Measurements from ENCODE around the gene WWOX.

Gene WWOX

GRCh38 chr16:79019431-79019830 lies 920.0 kb downstream of the WWOX start:
- Histone ChIP-seq H3K4me3 (no peak overlapping the region), H3K9me3 (no peaks in the 10 kb centered on the region), H3K27ac (no peak overlapping the region), H3K4me1 (no peaks in the 10 kb centered on the region), H3K27me3 (no peaks in the 10 kb centered on the region), H3K36me3 (no peaks in the 10 kb centered on the region)
- intact Hi-C loops (cut with DNase I; ENCODE audit: low total_unique reads): no loop called here
- no peak for TF ChIP-seq CTCF (IDR thresholded peaks at IDR 0.05)
- no peak for DNase-seq

DNA sequence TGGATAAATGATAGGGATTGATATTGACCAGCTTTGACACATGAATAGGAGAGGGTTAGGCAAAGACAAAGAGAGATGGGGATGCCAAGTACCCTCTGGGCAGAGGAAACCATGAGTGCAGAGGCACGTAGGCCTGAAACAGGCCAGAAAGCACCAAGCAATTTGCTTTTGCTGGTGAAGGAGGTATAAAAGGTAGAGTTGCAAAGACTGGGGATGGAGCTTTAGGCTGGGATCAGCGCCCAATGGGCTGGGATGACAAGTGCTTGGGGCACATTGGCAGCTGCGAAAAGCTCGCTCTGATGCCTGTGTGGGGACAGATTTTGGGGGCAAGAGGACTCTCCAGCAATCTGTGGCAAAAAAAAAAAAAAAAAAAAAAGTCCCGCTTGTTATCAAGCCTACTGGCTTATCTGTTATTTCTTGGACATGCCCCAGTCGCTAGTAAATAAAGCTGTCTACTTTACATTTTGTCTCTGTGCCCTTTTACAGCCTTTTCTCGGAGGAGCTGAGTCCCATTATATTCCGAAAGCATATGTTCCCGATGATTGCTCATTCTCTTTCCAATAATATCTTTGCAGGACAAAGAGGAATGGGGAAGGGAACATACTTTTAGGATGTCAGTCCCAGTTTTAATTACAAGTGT lies 922.7 kb downstream of the WWOX start:
- no peak for DNase-seq
- Histone ChIP-seq H3K36me3 (no peaks in the 10 kb centered on the region), H3K4me3 (no peak overlapping the region), H3K27me3 (no peaks in the 10 kb centered on the region), H3K4me1 (no peaks in the 10 kb centered on the region), H3K27ac (no peak overlapping the region), H3K9me3 (no peaks in the 10 kb centered on the region)
- no peak for TF ChIP-seq CTCF (IDR thresholded peaks at IDR 0.05)
- intact Hi-C loops (cut with DNase I; ENCODE audit: low total_unique reads): no loop called here

GRCh38 chr16:79026117-79026516 lies 926.7 kb downstream of the WWOX start:
- Histone ChIP-seq H3K4me3 (no peak overlapping the region), H3K9me3 (no peaks in the 10 kb centered on the region), H3K4me1 (no peaks in the 10 kb centered on the region), H3K27ac (no peak overlapping the region), H3K36me3 (no peaks in the 10 kb centered on the region), H3K27me3 (no peaks in the 10 kb centered on the region)
- intact Hi-C loops (cut with DNase I; ENCODE audit: low total_unique reads): no loop called here
- no peak for TF ChIP-seq CTCF (IDR thresholded peaks at IDR 0.05)
- DNase-seq: no peak

DNA sequence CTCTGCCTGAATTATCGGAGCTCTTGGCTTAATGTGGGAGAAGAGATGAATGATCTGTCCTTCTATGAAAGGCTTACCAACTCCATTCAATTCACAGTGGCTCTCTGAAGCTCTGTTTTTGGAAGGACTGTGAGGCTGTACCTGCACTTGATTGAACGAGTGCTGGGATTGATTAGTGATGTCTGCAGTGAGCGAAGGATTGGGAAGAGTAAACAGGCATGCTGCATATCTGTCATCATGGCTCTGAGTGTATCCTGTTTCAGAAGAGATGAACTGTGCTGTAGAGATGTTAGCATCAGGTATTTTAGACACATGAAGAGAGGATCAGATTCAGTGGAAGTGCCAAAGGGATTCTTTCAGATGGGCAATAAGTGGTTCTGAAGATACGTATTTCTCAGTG lies 937.1 kb downstream of the WWOX start:
- DNase-seq: no peak
- no peak for TF ChIP-seq CTCF (IDR thresholded peaks at IDR 0.05)
- no peak overlapping the region for H3K27ac ChIP-seq

GRCh38 chr16:79037521-79038373 lies 938.3 kb downstream of the WWOX start:
- Histone ChIP-seq H3K36me3 (no peaks in the 10 kb centered on the region), H3K9me3 (peaks cover 0 to 3% (median 0%) of the 10 kb centered on the region in 3 donors), H3K27ac (no peak overlapping the region), H3K4me3 (no peak overlapping the region), H3K27me3 (no peaks in the 10 kb centered on the region), H3K4me1 (peaks cover 0 to 13% (median 7%) of the 10 kb centered on the region in 4 donors)
- intact Hi-C loops (cut with DNase I; ENCODE audit: low total_unique reads): no loop called here
- DNase-seq: no peak
- TF ChIP-seq CTCF (IDR thresholded peaks at IDR 0.05): no peak

More for the DNA sequence above, 937.1 kb downstream of the WWOX start:
- Histone ChIP-seq H3K27me3 (no peaks in the 10 kb centered on the region), H3K4me1 (peaks cover 0 to 13% (median 7%) of the 10 kb centered on the region in 4 donors), H3K4me3 (no peak overlapping the region), H3K36me3 (no peaks in the 10 kb centered on the region), H3K9me3 (peaks cover 0 to 3% (median 0%) of the 10 kb centered on the region in 3 donors)
- intact Hi-C loops (cut with DNase I; ENCODE audit: low total_unique reads): no loop called here

All from tibial artery (tissue), 4 donors.